HG02610 (cell line): ENCODE measurements around the gene XPOT.
A peak's percentile ranks its signal among the peaks of the same experiment; 100 is the strongest.
"Not testable (repeated sequence)": the region's sequence is repeated elsewhere in the genome, so short reads cannot be mapped to it uniquely, and the experiment has no call there.

Experiments
- ATAC-seq: cut with Tn5 transposase; IDR thresholded peaks from one replicate; pipeline ENCODE4 v1.9.1; 2021; ENCODE audit warnings: mild to moderate bottlenecking, moderate library complexity; ENCODE audit not compliant: unreplicated experiment

The XPOT gene, protein sequence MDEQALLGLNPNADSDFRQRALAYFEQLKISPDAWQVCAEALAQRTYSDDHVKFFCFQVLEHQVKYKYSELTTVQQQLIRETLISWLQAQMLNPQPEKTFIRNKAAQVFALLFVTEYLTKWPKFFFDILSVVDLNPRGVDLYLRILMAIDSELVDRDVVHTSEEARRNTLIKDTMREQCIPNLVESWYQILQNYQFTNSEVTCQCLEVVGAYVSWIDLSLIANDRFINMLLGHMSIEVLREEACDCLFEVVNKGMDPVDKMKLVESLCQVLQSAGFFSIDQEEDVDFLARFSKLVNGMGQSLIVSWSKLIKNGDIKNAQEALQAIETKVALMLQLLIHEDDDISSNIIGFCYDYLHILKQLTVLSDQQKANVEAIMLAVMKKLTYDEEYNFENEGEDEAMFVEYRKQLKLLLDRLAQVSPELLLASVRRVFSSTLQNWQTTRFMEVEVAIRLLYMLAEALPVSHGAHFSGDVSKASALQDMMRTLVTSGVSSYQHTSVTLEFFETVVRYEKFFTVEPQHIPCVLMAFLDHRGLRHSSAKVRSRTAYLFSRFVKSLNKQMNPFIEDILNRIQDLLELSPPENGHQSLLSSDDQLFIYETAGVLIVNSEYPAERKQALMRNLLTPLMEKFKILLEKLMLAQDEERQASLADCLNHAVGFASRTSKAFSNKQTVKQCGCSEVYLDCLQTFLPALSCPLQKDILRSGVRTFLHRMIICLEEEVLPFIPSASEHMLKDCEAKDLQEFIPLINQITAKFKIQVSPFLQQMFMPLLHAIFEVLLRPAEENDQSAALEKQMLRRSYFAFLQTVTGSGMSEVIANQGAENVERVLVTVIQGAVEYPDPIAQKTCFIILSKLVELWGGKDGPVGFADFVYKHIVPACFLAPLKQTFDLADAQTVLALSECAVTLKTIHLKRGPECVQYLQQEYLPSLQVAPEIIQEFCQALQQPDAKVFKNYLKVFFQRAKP

GRCh38 chr12:64403707-64404469 lies at the start of gene XPOT:
Gene XPOT (plus strand): TSS chr12:64404392. CDS start chr12:64410036, 5,644 bp downstream.
- peak; percentile 95 for ATAC-seq

- ATAC-seq, result not testable (repeated sequence)
Measured at GRCh38 chr12:64356209-64356608, 48.0 kb upstream of the XPOT start.

GRCh38 chr12:64361173-64361572 lies 43.0 kb upstream of the XPOT start:
- ATAC-seq, result not testable (repeated sequence)

- ATAC-seq, result no peak
Measured at GRCh38 chr12:64362721-64363305, 41.4 kb upstream of the XPOT start.

GRCh38 chr12:64383675-64384074 lies 20.5 kb upstream of the XPOT start:
- ATAC-seq, result no peak

- no peak for ATAC-seq
Measured at GRCh38 chr12:64385019-64385418, 19.2 kb upstream of the XPOT start.

DNA sequence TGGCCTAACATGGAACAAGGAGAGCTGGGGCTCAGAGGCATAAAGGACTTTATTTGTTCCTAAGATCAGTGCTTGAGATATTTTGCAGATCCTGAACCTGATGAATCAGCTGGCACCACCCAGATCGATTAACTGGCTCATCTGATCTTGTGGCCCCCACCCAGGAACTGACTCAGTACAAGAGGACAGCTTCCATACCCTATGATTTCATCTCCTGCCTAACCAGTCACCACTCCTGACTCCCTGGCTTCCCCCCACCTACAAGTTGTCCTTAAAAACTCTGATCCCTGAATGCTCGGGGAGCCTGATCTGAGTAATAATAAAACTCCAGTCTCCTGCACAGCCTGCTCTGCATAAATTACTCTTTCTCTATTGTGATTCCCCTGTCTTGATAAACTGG lies 18.7 kb upstream of the XPOT start:
- ATAC-seq, result no peak

DNA sequence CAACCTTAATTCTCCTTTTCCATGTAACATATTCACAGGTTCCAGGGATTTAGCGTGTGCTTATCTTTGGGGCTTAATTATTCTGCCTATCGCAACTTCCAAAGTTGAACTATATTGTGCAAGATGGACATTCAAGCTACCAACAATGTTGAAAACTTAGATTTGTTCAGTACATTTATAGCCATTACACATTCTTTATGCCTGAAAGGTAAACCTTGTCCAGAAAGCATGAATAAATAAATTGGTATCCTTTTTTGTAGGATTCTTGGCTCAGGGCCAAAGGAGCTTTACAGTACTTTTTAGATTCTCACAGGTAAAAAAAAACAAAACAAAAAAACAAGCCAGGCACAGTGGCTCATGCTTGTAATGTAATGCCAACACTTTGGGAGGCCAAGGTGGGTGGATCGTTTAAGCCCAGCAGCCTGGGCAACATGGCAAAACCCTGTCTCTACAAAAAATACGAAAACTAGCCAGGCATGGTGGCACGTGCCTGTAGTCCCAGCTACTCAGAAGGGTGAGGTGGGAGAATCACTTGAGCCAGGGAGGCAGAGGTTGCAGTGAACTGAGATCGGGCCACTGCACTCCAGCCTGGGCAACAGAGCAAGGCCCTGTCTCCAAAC lies 16.9 kb upstream of the XPOT start:
- no peak for ATAC-seq

DNA sequence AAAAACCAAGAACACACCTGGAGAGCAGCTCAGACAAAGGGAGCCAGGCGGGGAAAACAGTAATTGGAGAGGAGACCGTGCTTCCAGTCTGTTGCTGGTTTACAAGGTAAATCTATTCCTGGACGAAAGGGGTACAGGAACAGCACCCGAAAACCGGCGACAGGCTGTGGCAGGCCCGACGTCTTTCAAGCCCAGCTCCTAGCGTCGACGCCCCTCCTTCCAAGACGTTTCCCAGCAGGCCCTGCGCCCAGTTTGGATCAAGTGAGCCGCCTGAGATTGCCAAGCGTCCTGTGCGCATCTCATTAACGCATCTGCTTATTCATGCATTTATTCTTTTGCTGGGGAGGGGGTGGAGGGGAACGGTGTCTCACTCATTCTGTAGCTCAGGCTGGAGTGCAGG lies 15.0 kb upstream of the XPOT start:
- no peak for ATAC-seq

- no peak for ATAC-seq
Measured at GRCh38 chr12:64390275-64390851, 13.8 kb upstream of the XPOT start, which contains the start of gene C12orf56. Gene C12orf56 (minus strand): TSS chr12:64390758. CDS start chr12:64390565, 193 bp downstream.

- no peak for ATAC-seq
Measured at GRCh38 chr12:64392221-64392620, 12.0 kb upstream of the XPOT start.

GRCh38 chr12:64395739-64396138 lies 8.5 kb upstream of the XPOT start:
- no peak for ATAC-seq

- no peak for ATAC-seq
Measured at GRCh38 chr12:64400041-64400440, 4.2 kb upstream of the XPOT start.

DNA sequence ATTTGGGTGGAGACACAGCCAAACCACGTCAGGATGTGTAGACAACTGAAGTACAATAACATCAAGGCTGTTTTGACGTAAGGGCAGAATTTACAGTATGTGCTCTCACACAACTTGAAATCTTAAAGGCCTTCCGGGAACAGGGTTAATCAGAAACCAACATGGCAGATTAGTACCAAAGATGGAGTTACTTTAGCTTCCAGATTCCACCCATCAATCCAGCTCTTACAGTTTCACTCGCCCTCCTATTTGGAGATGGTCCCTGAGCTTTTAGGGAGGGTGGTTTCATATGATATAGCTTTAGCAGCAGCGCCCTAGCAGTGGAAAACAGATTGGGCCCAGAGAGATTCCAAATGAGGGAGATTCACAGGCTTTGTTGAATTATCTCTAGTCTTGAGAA lies 2.0 kb upstream of the XPOT start:
- ATAC-seq, result no peak

DNA sequence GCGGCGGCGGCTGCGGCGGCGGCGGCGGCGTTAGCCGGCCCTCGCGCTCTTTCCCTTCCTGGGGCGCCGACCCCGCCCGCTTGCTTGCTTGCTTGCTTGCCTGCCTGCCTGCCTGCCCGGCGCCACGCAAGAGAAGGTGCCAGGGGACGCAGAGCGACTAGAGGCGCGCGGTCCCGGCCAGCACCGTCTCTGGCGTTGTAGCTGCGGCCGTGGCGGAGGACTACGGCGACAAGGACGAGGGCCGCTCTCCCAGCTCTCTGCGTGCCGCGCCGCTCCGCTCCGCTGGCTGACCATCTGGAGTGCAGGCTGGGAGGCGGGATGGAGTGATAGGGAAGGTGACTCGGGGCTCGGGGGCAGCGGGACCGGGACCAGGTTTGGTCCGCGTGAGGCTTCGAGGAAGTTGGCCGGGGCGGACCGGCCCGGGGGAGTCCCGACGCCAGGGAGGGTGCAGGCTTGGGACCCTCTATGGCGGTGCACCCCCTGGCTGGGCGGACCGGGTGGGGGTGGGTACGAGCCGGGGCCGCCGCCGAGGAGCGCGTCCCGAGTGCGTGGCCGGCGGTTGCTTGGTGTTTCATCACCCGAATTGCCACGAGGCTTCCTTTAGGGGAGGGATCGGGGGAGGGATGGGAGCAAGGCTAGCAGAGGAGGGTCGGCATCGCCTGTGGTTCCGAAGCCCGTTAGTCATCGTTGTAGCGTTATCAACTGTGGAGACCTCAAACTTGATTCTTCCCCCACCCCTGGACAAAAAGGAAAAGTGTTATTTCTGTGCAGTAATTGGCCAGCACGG lies 471 bp downstream of the XPOT start:
- peak; percentile 25 for ATAC-seq

- ATAC-seq, result no peak
Measured at GRCh38 chr12:64407342-64408223, 3.4 kb downstream of the XPOT start.

DNA sequence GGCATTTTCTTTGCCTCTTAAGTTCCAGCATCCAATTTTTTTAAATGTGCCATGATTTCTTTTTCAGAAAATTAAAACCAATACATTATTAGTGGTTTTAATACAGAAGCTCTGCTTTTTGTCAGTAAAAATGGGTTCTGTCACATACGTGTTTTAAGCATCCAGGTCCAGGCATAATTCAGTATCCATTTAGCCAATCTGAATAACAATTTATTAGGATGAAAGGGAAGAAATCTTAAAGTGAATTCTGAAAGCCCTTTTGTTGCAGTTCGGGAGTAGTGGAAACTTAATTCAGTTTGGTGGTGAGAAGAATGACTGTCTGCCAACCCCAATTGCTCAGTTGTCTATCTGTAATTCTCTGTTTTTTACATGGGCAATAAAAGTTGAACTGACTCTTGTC lies 7.2 kb downstream of the XPOT start:
- ATAC-seq, result no peak

- no peak for ATAC-seq
Measured at GRCh38 chr12:64412459-64412858, 8.3 kb downstream of the XPOT start.
